Type B pancreatic cell (in vitro differentiated cells): ENCODE measurements around the gene NAMPT. TPM values are rescaled to one million over a fixed set of nuclear protein-coding genes. Genes with fewer than 3 reads are reported as not detected.

Source experiments
- DNase-seq: peaks from one replicate; pipeline ENCODE4 v3.0.0; 2021; ENCODE audit warnings: mixed read lengths; ENCODE audit not compliant: unreplicated experiment; ENCODE audit errors: extremely low spot score
- H3K27ac Mint-ChIP-seq: 2 replicates; pipeline ENCODE4 v1.8.0; 2021; ENCODE audit warnings: mild to moderate bottlenecking, mixed read lengths
- H3K27me3 Mint-ChIP-seq: 2 replicates; pipeline ENCODE4 v1.8.0; 2021; ENCODE audit warnings: mixed read lengths
- H3K36me3 Mint-ChIP-seq: 2 replicates; pipeline ENCODE4 v1.8.0; 2021; ENCODE audit warnings: mixed read lengths
- H3K4me1 Mint-ChIP-seq: one replicate; pipeline ENCODE4 v1.8.0; 2021; ENCODE audit warnings: mixed read lengths; ENCODE audit not compliant: unreplicated experiment
- H3K4me3 Mint-ChIP-seq: 2 replicates; pipeline ENCODE4 v1.8.0; 2021; ENCODE audit warnings: mild to moderate bottlenecking, mixed read lengths
- H3K9me3 Mint-ChIP-seq: 2 replicates; pipeline ENCODE4 v1.8.0; 2021; ENCODE audit warnings: mixed read lengths
- total RNA-seq: library from RNA; stranded (reverse); gene quantifications from 2 replicates; pipeline ENCODE4 v1.2.1, GENCODE V29; 2021; ENCODE audit warnings: low replicate concordance
- TF ChIP-seq, protein P1 (sequence below): fragments of 200-600 bp; sonication (generic); conservative IDR thresholded peaks from 2 replicates; pipeline ENCODE4 v1.5.0; 2021; ENCODE audit warnings: antibody characterized with exemption, mild to moderate bottlenecking

The NAMPT gene
- total RNA-seq, 1 donor from 2014 or later, result 60.0 TPM

DNA sequence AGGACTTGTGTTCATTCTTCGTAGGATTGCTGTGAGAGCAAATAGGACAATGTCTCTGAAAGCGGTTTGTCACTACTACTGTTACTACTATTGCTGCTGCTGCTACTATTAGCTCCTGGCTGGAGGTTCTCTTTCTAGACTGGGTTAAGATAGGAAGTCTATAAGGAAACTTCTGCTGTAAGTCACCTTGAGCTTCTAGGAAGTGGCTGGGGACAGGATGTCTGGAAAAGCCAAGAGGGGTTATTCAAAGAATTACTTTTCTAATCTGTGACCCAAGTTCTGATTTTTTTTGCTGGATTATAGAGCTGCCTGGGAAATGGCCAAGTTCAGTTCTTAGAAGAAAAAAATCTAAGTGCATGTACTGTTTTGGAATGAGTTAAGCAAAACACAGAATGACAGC lies 62.2 kb downstream of the NAMPT start:
- Mint-ChIP-seq H3K36me3 (no peaks in the 10 kb centered on the region), H3K27ac (no peak overlapping the region), H3K9me3 (no peaks in the 10 kb centered on the region), H3K27me3 (peaks cover 4% of the 10 kb centered on the region), H3K4me1 (no peaks in the 10 kb centered on the region), H3K4me3 (no peak overlapping the region)
- TF ChIP-seq, protein P1, sequence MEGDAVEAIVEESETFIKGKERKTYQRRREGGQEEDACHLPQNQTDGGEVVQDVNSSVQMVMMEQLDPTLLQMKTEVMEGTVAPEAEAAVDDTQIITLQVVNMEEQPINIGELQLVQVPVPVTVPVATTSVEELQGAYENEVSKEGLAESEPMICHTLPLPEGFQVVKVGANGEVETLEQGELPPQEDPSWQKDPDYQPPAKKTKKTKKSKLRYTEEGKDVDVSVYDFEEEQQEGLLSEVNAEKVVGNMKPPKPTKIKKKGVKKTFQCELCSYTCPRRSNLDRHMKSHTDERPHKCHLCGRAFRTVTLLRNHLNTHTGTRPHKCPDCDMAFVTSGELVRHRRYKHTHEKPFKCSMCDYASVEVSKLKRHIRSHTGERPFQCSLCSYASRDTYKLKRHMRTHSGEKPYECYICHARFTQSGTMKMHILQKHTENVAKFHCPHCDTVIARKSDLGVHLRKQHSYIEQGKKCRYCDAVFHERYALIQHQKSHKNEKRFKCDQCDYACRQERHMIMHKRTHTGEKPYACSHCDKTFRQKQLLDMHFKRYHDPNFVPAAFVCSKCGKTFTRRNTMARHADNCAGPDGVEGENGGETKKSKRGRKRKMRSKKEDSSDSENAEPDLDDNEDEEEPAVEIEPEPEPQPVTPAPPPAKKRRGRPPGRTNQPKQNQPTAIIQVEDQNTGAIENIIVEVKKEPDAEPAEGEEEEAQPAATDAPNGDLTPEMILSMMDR, result no peak
- DNase-seq, result no peak

DNA sequence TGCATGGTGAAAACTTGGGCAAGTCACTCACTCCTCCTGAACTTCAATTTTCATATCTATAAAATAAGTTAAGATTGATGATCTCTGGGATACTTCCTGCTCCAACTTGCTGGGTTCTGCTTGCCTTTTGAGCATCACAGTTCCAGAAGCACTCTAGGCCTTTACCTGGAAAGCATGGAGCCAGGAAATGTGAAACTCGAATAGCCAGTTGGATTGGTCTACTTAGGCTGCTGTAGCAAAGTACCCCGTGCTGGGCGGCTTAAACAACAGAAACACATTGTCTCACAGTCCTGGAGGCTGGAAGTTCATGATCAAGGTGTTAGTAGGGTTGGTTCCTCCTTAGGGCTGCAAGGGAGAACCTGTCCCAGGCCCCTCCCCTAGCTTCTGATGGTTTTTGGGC lies 64.5 kb downstream of the NAMPT start:
- DNase-seq, result no peak
- Mint-ChIP-seq H3K4me3 (no peak overlapping the region), H3K36me3 (no peaks in the 10 kb centered on the region), H3K27me3 (peaks cover 4% of the 10 kb centered on the region), H3K27ac (no peak overlapping the region), H3K9me3 (no peaks in the 10 kb centered on the region), H3K4me1 (peaks cover 4% of the 10 kb centered on the region)
- TF ChIP-seq, protein P1, result no peak

DNA sequence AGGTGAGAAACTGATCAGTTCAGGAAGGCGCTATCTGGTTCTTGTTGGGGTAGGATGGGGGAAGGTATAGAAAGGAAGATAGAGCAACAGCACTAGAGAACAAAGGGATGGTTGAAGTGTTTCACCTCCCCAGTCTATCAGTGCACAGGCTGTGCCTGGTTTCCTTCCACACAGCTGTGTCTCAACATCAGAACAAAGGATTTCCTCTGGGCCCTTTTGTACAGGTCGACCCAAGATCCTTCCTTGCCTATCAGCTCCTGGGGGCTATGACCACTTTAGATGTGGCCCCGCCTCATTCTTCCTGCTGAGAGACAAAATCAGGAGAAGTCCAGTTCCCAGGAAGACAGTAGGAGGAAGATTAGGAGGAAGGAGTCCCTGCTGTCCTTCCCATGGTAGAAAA lies 65.6 kb downstream of the NAMPT start:
- TF ChIP-seq, protein P1, result no peak
- H3K27me3 Mint-ChIP-seq, result no peaks in the 10 kb centered on the region
- H3K36me3 Mint-ChIP-seq, result no peaks in the 10 kb centered on the region

DNA sequence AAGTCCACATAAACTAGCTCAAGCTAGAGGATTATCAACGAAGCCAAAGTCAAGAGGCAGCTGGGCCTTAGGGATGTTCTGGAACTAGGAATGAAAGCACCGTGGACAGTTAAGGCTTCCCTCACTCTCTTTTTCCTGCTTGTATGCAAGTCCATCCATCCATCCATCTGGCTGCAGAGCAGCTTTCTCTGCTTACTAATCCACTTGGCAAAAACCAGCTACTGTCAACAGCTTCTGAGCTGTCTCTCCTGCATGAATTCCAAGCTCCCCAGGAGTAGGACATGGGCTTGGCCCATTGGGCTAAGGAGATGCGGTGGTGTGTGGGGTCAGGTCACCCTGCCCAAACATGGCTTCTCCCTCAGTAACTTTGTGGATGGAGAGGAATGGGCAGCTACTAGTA lies 66.2 kb downstream of the NAMPT start:
- peaks cover 4% of the 10 kb centered on the region for H3K27me3 Mint-ChIP-seq
- TF ChIP-seq, protein P1, result no peak
- H3K4me3 Mint-ChIP-seq, result no peak overlapping the region
- no peak overlapping the region for H3K27ac Mint-ChIP-seq
- DNase-seq, result no peak
- no peaks in the 10 kb centered on the region for H3K9me3 Mint-ChIP-seq
- H3K36me3 Mint-ChIP-seq, result no peaks in the 10 kb centered on the region
- H3K4me1 Mint-ChIP-seq, result peaks cover 4% of the 10 kb centered on the region

More for the DNA sequence above, 65.6 kb downstream of the NAMPT start:
- no peak for DNase-seq
- Mint-ChIP-seq H3K27ac (no peak overlapping the region), H3K4me1 (peaks cover 4% of the 10 kb centered on the region), H3K4me3 (no peak overlapping the region), H3K9me3 (no peaks in the 10 kb centered on the region)

DNA sequence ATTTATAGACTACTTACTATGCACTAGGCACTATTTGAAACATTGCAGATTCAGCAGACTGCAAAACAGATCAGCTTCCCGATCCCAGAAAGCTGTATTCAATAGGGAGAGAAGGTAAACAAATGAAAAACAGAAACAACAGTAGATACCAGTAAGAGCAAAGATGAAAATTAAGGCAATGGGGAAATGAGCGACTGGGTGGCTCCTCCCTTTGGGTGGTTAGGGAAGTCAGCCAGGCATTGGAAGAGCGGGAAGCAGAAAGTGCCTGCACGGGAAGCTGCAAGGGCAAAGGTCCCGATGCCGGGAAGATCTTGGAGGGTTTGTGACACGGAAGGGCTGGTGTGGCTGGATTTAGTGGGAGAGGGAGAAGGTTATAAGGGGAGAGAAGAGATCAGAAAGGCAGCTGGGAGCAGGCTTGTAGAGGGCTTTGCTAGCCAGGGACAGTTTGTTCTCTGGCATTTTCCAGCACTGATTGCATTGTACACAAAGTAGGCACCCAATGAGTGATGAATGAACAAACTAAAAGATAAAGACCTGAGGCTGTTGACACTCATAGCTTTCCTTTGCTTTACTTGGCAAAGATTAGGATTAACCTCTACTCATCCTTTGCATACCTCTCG lies 67.8 kb downstream of the NAMPT start:
- DNase-seq, result no peak

More for the DNA sequence above, 67.8 kb downstream of the NAMPT start:
- peaks cover 10% of the 10 kb centered on the region for H3K27me3 Mint-ChIP-seq
- peaks cover 4% of the 10 kb centered on the region for H3K4me1 Mint-ChIP-seq
- no peaks in the 10 kb centered on the region for H3K9me3 Mint-ChIP-seq
- H3K4me3 Mint-ChIP-seq, result peak overlapping the region; percentile 26
- TF ChIP-seq, protein P1, result no peak
- no peaks in the 10 kb centered on the region for H3K36me3 Mint-ChIP-seq
- no peak overlapping the region for H3K27ac Mint-ChIP-seq
